DOHH2 (cell line): Measurements from ENCODE around the gene EPB41L1.

Source experiments
- H3F3A ChIP-seq: fragments of 200-600 bp; sonication (generic), shearing (Covaris generic); 2 replicates; pipeline ENCODE4 v1.6.0; 2016; ENCODE audit warnings: antibody characterized with exemption, mild to moderate bottlenecking; ENCODE audit not compliant: control insufficient read depth, insufficient read depth
- H3K27ac ChIP-seq: fragments of 200-600 bp; sonication (generic); 2 replicates; pipeline ENCODE4 v1.5.1; 2014; ENCODE audit warnings: low read depth, mild to moderate bottlenecking, low read length, moderate library complexity
- H3K27me3 ChIP-seq: fragments of 200-600 bp; sonication (generic); 2 replicates; pipeline ENCODE4 v1.6.1; 2014; ENCODE audit warnings: mild to moderate bottlenecking, low read length, mixed read lengths; ENCODE audit not compliant: control insufficient read depth
- H3K36me3 ChIP-seq: fragments of 200-600 bp; sonication (generic); 2 replicates; pipeline ENCODE4 v1.6.1; 2014; ENCODE audit warnings: mild to moderate bottlenecking, low read length, moderate library complexity, mixed read lengths; ENCODE audit not compliant: control insufficient read depth
- H3K4me1 ChIP-seq: fragments of 200-600 bp; sonication (generic); 2 replicates; pipeline ENCODE4 v1.6.1; 2014; ENCODE audit warnings: mild to moderate bottlenecking, low read length, mixed read lengths; ENCODE audit not compliant: control insufficient read depth
- H3K4me2 ChIP-seq: fragments of 200-600 bp; sonication (generic); 2 replicates; pipeline ENCODE4 v1.6.0; 2014; ENCODE audit warnings: mild to moderate bottlenecking, low read length, moderate library complexity
- H3K4me3 ChIP-seq: fragments of 200-600 bp; sonication (generic); 2 replicates; pipeline ENCODE4 v1.5.1; 2014; ENCODE audit warnings: mild to moderate bottlenecking, low read length, mixed read lengths
- H3K79me2 ChIP-seq: fragments of 200-600 bp; sonication (generic); 2 replicates; pipeline ENCODE4 v1.6.1; 2014; ENCODE audit warnings: mild to moderate bottlenecking, low read length, mixed read lengths; ENCODE audit not compliant: control insufficient read depth
- H3K9me2 ChIP-seq: fragments of 200-600 bp; sonication (generic); replicated peaks from 2 replicates; pipeline ENCODE4 v1.6.1; 2014; ENCODE audit warnings: mild to moderate bottlenecking, low read length, mixed read lengths; ENCODE audit not compliant: control insufficient read depth
- H3K9me3 ChIP-seq: fragments of 200-600 bp; sonication (generic); 2 replicates; pipeline ENCODE4 v1.6.1; 2014; ENCODE audit warnings: antibody characterized with exemption, low read length, mixed read lengths; ENCODE audit not compliant: control insufficient read depth, insufficient read depth
- H4K20me1 ChIP-seq: fragments of 200-600 bp; sonication (generic); 2 replicates; pipeline ENCODE4 v1.6.0; 2014; ENCODE audit warnings: low read depth, mild to moderate bottlenecking, antibody characterized with exemption, low read length, moderate library complexity; ENCODE audit not compliant: control insufficient read depth, insufficient read depth
- EZH2phosphoT487 ChIP-seq: fragments of 200-600 bp; sonication (generic); IDR thresholded peaks from 2 replicates; pipeline ENCODE4 v1.6.1; 2017; ENCODE audit warnings: borderline replicate concordance, mild to moderate bottlenecking, antibody characterized with exemption, low read length, moderate library complexity, mixed read lengths
- TF ChIP-seq, protein P1 (sequence below): fragments of 200-600 bp; sonication (generic); IDR thresholded peaks from one replicate; pipeline ENCODE4 v1.5.1; 2014; ENCODE audit warnings: antibody characterized with exemption, mild to moderate bottlenecking, low read depth, low read length; ENCODE audit not compliant: poor library complexity, severe bottlenecking

Gene EPB41L1

DNA sequence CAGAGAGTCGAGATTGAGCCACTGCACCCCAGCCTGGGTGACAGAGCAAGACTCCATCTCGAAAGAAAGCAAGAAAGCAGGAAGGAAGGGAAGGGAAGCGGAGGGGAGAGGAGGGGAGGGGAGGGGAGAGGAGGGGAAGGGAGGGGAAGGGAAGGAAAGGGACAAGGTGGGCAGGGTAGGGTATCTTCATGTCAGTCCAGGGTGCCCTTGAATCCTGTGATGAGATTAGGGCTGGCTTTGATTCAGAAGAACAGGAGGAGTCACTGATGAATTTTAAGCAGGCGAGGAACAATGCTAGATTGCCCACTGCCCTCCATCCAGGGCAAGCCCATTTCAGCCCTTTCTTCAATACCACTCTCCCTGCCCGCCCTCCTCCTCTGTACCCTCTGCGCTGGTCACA, 35.0 kb upstream of the EPB41L1 start:
- Histone ChIP-seq H3K4me3 (no peak overlapping the region), H3K9me3 (no peaks in the 10 kb centered on the region), H3K79me2 (no peaks in the 10 kb centered on the region), H3K27me3 (no peaks in the 10 kb centered on the region), H3F3A (no peaks in the 10 kb centered on the region), H3K36me3 (no peaks in the 10 kb centered on the region), H3K4me1 (peaks cover 20% of the 10 kb centered on the region), H3K9me2 (no peaks in the 10 kb centered on the region), H3K4me2 (no peak overlapping the region), H4K20me1 (no peaks in the 10 kb centered on the region), H3K27ac (no peak overlapping the region)
- TF ChIP-seq, protein P1, sequence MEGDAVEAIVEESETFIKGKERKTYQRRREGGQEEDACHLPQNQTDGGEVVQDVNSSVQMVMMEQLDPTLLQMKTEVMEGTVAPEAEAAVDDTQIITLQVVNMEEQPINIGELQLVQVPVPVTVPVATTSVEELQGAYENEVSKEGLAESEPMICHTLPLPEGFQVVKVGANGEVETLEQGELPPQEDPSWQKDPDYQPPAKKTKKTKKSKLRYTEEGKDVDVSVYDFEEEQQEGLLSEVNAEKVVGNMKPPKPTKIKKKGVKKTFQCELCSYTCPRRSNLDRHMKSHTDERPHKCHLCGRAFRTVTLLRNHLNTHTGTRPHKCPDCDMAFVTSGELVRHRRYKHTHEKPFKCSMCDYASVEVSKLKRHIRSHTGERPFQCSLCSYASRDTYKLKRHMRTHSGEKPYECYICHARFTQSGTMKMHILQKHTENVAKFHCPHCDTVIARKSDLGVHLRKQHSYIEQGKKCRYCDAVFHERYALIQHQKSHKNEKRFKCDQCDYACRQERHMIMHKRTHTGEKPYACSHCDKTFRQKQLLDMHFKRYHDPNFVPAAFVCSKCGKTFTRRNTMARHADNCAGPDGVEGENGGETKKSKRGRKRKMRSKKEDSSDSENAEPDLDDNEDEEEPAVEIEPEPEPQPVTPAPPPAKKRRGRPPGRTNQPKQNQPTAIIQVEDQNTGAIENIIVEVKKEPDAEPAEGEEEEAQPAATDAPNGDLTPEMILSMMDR = no peak
- TF ChIP-seq EZH2phosphoT487 = no peak

DNA sequence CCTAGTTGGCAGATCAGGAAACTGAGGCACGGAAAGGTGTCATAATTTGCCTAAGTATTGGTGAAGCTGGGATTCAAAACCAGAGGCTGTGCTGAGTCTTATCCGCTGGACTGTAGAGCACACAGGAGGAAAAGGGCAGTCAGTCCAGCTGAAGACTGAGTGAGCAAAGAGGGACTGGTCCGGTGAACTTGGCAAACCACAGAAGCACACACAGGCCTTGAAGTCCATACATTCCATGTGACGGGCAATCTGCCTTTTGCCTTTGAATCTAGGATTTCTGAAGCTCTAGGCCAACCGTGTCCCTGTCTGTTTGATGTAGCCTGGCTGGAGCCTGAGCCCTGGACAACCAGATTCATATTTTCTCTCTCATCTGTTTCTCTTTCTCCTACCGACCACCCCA, 34.3 kb upstream of the EPB41L1 start:
- no peaks in the 10 kb centered on the region for H3F3A ChIP-seq
- no peaks in the 10 kb centered on the region for H4K20me1 ChIP-seq
- H3K4me1 ChIP-seq = peaks cover 19% of the 10 kb centered on the region
- H3K79me2 ChIP-seq = no peaks in the 10 kb centered on the region
- H3K9me3 ChIP-seq = no peaks in the 10 kb centered on the region
- H3K36me3 ChIP-seq = no peaks in the 10 kb centered on the region
- no peaks in the 10 kb centered on the region for H3K9me2 ChIP-seq
- TF ChIP-seq, protein P1 = no peak
- TF ChIP-seq EZH2phosphoT487 = no peak
- H3K4me3 ChIP-seq = no peak overlapping the region
- no peaks in the 10 kb centered on the region for H3K27me3 ChIP-seq
- H3K27ac ChIP-seq = no peak overlapping the region
- H3K4me2 ChIP-seq = no peak overlapping the region

DNA sequence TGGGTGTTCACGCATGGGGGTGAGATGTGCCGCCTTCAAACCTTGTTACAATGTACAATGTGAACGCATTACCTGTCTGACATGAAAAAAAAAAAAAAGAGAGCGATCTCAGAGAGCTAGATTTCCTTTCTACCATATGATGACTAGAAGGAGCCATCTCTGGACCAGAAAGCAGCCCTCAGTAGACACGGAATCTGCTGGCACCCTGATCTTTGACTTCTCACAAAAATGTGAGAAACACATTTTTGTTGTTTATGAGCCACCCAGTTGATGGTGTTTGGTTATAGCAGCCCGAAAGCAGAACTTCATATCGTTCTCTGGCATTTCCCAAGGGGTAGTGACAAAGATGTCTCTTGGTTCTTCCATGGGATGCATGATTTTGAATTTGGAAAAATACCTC, 33.5 kb upstream of the EPB41L1 start:
- Histone ChIP-seq H3K4me2 (no peak overlapping the region), H3K79me2 (no peaks in the 10 kb centered on the region), H3K36me3 (no peaks in the 10 kb centered on the region), H3F3A (no peaks in the 10 kb centered on the region), H3K27ac (no peak overlapping the region), H3K9me3 (no peaks in the 10 kb centered on the region), H3K9me2 (no peaks in the 10 kb centered on the region), H3K4me1 (peaks cover 16% of the 10 kb centered on the region), H4K20me1 (no peaks in the 10 kb centered on the region), H3K4me3 (no peak overlapping the region), H3K27me3 (no peaks in the 10 kb centered on the region)
- TF ChIP-seq, protein P1 = no peak
- no peak for TF ChIP-seq EZH2phosphoT487
